ENCODE measurements around the gene ACSBG1. TPM values are rescaled to one million over a fixed set of nuclear protein-coding genes. Genes with fewer than 3 reads are reported as not detected.

ACSBG1 gene
- total and polyA plus RNA-seq, 9 donors: 0.15 to 2.2 (median 0.45) TPM; not detected in 2

DNA sequence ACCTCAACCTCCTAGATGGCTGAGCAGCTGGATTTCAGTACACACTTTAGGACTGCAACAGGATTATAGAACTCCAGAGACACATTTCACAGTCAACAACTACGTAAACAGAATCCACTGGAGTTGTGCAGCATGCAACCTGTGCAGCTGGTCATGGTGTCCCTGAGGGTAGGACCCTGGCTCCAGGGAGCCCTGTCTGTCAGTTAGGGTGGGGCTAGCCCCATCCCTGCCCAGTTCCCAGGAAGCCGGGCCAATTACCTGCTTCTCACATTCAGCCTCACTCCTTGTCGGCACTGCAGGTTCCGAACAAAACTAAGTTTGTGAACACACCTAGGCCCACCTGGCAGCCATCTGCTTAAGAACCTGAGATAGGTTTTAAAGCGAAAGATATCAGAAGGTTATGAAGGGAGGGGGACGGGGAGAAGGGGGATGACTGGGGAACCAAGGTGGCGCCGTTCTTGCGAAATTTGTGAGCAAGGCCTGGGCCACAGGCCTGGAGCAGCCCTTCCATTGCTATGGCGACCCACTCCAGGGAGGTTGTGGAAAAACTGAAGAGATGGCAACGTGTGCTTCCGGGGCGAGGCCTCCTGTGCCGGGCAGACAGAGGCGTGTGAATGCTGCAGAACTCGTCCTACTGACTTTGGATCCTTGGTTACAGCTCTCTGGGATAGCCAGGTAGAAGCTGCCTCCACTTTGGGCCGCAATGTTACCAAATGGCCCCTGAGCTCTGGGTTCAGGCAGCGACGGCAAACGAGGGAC, 25.3 kb downstream of the ACSBG1 start:
- intact Hi-C loops (cut with DNase I): no loop called here

DNA sequence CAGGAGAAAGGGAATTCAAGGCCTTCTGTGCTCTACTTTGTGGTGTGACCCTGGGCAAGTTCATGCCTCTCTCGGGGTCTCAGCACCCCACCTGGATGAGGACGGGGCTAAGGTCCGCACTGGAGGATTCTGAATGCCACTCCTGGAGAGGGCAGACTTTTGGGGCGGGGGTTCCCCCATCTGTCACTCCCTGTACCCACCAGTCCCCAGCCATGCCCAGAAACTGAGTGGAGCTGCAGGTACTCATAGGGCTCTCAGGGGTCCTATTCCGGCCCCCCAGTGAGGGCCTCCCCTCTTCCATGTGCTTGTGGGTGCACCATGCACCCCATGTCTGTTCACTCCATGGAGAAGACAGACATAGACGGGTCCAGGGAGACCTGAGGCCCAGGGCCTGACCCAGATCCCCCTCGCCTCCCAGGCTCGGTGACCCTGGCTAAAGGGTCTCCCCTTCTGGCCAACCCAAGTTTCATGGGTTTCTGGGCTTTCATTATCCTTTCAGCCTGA, 26.0 kb downstream of the ACSBG1 start:
- no peak for DNase-seq
- H3K27me3 ChIP-seq: no peaks in the 10 kb centered on the region
- H3K4me3 ChIP-seq: no peak overlapping the region
- no peak for TF ChIP-seq EP300 (IDR thresholded peaks at IDR 0.05)
- WGBS, 3 donors: 92 to 95% (median 95%) methylated on average over 8 of the region's 8 CpGs
- intact Hi-C loops (cut with DNase I): no loop called here
- no peaks in the 10 kb centered on the region for H3K9me3 ChIP-seq
- H3K4me1 ChIP-seq (ENCODE audit: insufficient read depth): peaks cover 19% of the 10 kb centered on the region
- H3K36me3 ChIP-seq: no peaks in the 10 kb centered on the region
- no peak overlapping the region for H3K27ac ChIP-seq

More for the DNA sequence above, 25.3 kb downstream of the ACSBG1 start:
- DNase-seq: no peak
- Histone ChIP-seq H3K27me3 (no peaks in the 10 kb centered on the region), H3K9me3 (no peaks in the 10 kb centered on the region), H3K4me1 (ENCODE audit: insufficient read depth) (peaks cover 19% of the 10 kb centered on the region), H3K27ac (no peak overlapping the region), H3K36me3 (no peaks in the 10 kb centered on the region), H3K4me3 (no peak overlapping the region)
- WGBS, 3 donors: 88 to 94% (median 90%) methylated on average over 20 of the region's 20 CpGs
- TF ChIP-seq, protein P1, sequence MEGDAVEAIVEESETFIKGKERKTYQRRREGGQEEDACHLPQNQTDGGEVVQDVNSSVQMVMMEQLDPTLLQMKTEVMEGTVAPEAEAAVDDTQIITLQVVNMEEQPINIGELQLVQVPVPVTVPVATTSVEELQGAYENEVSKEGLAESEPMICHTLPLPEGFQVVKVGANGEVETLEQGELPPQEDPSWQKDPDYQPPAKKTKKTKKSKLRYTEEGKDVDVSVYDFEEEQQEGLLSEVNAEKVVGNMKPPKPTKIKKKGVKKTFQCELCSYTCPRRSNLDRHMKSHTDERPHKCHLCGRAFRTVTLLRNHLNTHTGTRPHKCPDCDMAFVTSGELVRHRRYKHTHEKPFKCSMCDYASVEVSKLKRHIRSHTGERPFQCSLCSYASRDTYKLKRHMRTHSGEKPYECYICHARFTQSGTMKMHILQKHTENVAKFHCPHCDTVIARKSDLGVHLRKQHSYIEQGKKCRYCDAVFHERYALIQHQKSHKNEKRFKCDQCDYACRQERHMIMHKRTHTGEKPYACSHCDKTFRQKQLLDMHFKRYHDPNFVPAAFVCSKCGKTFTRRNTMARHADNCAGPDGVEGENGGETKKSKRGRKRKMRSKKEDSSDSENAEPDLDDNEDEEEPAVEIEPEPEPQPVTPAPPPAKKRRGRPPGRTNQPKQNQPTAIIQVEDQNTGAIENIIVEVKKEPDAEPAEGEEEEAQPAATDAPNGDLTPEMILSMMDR (IDR thresholded peaks at IDR 0.05): no peak
- TF ChIP-seq EP300 (IDR thresholded peaks at IDR 0.05) (no peak), POLR2A (IDR thresholded peaks at IDR 0.05) (no peak)

DNA sequence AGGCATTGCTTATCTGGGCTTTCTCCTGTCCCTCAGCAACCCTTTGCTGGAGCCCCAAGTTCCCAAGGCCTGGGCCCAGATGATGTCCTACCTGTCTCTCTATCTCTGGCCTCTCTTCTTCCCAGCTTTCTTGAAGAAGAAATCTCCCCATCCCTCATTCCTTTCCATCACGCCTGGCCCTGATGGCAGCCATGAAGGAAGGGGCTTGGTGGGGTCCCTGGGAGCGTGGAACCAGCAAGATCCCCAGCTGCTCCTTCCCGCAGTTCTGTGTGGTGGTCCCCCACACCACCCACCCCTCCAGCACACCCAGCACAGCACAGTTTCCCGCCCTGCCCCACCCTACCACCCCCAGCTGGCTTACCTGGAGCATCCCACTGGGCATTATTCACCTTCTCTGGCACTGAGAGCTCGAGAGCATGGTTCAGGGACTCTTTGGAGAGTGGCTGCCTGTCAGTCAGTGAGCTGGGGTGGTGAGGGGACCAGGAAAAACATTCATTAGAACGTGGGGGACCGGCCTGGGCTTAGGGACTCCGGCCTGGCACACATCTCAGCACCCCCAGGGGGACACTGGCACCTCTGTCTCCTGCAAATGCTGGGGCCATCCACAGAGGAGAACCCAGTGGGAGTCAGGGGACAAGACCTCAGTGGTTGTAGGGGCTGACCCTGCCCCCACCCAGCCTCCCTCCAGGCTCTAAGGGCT, 26.6 kb downstream of the ACSBG1 start:
- no peak for DNase-seq
- 95 to 97% (median 95%) methylated on average over 8 of the region's 8 CpGs for WGBS, 3 donors
- no peaks in the 10 kb centered on the region for H3K36me3 ChIP-seq
- H3K27ac ChIP-seq: no peak overlapping the region
- H3K4me1 ChIP-seq (ENCODE audit: insufficient read depth): peaks cover 19% of the 10 kb centered on the region
- no peaks in the 10 kb centered on the region for H3K9me3 ChIP-seq
- TF ChIP-seq, protein P1 (IDR thresholded peaks at IDR 0.05): no peak
- no peak for TF ChIP-seq EP300 (IDR thresholded peaks at IDR 0.05)
- TF ChIP-seq POLR2A (IDR thresholded peaks at IDR 0.05): no peak
- no peak overlapping the region for H3K4me3 ChIP-seq
- intact Hi-C loops (cut with DNase I): no loop called here
- no peaks in the 10 kb centered on the region for H3K27me3 ChIP-seq

DNA sequence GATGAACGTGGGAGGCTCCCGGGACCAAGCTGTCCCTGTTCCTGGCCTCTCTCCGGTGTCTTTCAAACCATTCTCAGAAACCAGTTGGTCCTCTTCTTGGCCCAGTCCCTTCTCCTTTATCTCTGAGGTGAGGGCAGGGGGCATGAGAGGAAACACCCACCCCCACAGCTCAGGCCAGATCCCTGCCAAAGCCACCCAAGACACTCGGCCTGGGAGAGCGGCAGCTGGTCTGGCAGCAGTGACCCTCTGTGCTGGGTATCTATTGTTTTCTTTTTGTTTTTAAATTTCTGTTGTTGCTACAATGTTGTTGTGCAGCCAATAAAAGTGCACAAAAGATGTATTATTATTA, 27.3 kb downstream of the ACSBG1 start:
- H3K4me1 ChIP-seq (ENCODE audit: insufficient read depth): peaks cover 19% of the 10 kb centered on the region
- WGBS, 3 donors: 36 to 55% (median 51%) methylated on average over 5 of the region's 5 CpGs
- H3K9me3 ChIP-seq: no peaks in the 10 kb centered on the region
- H3K4me3 ChIP-seq: no peak overlapping the region
- H3K27me3 ChIP-seq: no peaks in the 10 kb centered on the region
- H3K36me3 ChIP-seq: no peaks in the 10 kb centered on the region
- no peak for DNase-seq
- H3K27ac ChIP-seq: no peak overlapping the region
- intact Hi-C loops (cut with DNase I): no loop called here
- TF ChIP-seq EP300 (IDR thresholded peaks at IDR 0.05) (no peak), POLR2A (IDR thresholded peaks at IDR 0.05) (no peak)
- TF ChIP-seq, protein P1 (IDR thresholded peaks at IDR 0.05): no peak

Data from ovary (tissue), 9 donors.